Measurements from ENCODE around the gene EPHA6.

The EPHA6 gene

GRCh38 chr3:97684490-97684889 lies 870.1 kb downstream of the EPHA6 start:
- no peak overlapping the region for H3K27ac ChIP-seq
- ChIA-PET POLR2A (ENCODE audit: low non-redundant PET) (no interaction called here), CTCF (no interaction called here)
- TF ChIP-seq CTCF (conservative IDR thresholded peaks at IDR 0.05; ENCODE audit: low read depth) = no peak
- peak; percentile 42 for DNase-seq (ENCODE audit: low spot score)

- H3K27ac ChIP-seq = no peak overlapping the region
- TF ChIP-seq CTCF (conservative IDR thresholded peaks at IDR 0.05; ENCODE audit: low read depth) = no peak
- POLR2A ChIA-PET (ENCODE audit: low non-redundant PET) = no interaction called here
- CTCF ChIA-PET = no interaction called here
- DNase-seq (ENCODE audit: low spot score) = no peak
Observed at GRCh38 chr3:97686258-97686657, 871.9 kb downstream of the EPHA6 start.

- DNase-seq (ENCODE audit: low spot score) = peak; percentile 2
- CTCF ChIA-PET = no interaction called here
- TF ChIP-seq CTCF (conservative IDR thresholded peaks at IDR 0.05; ENCODE audit: low read depth) = no peak
- POLR2A ChIA-PET (ENCODE audit: low non-redundant PET) = no interaction called here
- no peak overlapping the region for H3K27ac ChIP-seq
Observed at GRCh38 chr3:97687734-97688133, 873.3 kb downstream of the EPHA6 start.

- DNase-seq (ENCODE audit: low spot score) = no peak
- no peak overlapping the region for H3K27ac ChIP-seq
- TF ChIP-seq CTCF (conservative IDR thresholded peaks at IDR 0.05; ENCODE audit: low read depth) = no peak
- ChIA-PET CTCF (no interaction called here), POLR2A (ENCODE audit: low non-redundant PET) (no interaction called here)
Observed at GRCh38 chr3:97689111-97689510, 874.7 kb downstream of the EPHA6 start.

GRCh38 chr3:97689962-97690361 lies 875.6 kb downstream of the EPHA6 start:
- POLR2A ChIA-PET (ENCODE audit: low non-redundant PET) = no interaction called here
- TF ChIP-seq CTCF (conservative IDR thresholded peaks at IDR 0.05; ENCODE audit: low read depth) = no peak

DNA sequence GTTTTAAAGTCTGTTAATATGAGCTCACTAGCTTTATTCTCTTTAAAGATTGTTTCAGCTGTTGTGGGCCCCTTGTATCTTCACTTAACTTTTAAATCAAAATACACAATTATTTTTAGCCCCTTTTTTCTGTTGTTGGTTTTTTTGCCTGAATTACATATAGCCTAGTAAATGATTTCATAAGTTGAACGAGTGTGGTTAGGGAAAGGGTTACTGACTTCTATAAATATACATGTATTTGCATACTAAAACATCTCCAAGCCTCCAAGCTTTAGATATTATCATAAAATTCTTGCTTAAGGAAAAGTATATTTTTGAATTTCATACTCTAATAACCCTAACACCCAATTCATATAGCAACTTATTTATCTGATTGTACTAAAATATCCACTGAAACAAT lies 877.0 kb downstream of the EPHA6 start:
- CTCF ChIA-PET = no interaction called here
- no peak overlapping the region for H3K27ac ChIP-seq

More at GRCh38 chr3:97689962-97690361, 875.6 kb downstream of the EPHA6 start:
- H3K27ac ChIP-seq = no peak overlapping the region
- CTCF ChIA-PET = no interaction called here
- no peak for DNase-seq (ENCODE audit: low spot score)

More for the DNA sequence above, 877.0 kb downstream of the EPHA6 start:
- POLR2A ChIA-PET (ENCODE audit: low non-redundant PET) = no interaction called here
- no peak for DNase-seq (ENCODE audit: low spot score)
- TF ChIP-seq CTCF (conservative IDR thresholded peaks at IDR 0.05; ENCODE audit: low read depth) = no peak

All from RWPE1 (cell line).